ENCODE measurements around the gene CGB5. TPM values are rescaled to one million over a fixed set of nuclear protein-coding genes. Genes with fewer than 3 reads are reported as not detected.
"Not testable (repeated sequence)": the region's sequence is repeated elsewhere in the genome, so short reads cannot be mapped to it uniquely, and the experiment has no call there.

CGB5 gene
- total RNA-seq, 2 donors from 2014 or later, result not detected

- no peak for DNase-seq (ENCODE audit: low spot score)
- no peak within 1 kb of the TSS for H3K27ac Mint-ChIP-seq
- peaks cover 17 to 28% of the 10 kb centered on the region in 2 donors for H3K4me1 Mint-ChIP-seq (ENCODE audit: low read depth in 2 of 2)
- peaks cover 0 to 6% of the 10 kb centered on the region in 2 donors for H3K27me3 Mint-ChIP-seq
- ATAC-seq, result no peak
- no peaks in the 10 kb centered on the region for H3K36me3 Mint-ChIP-seq
- no peaks in the 10 kb centered on the region for H3K9me3 Mint-ChIP-seq
- peak within 1 kb of the TSS; percentile 89 for H3K4me3 Mint-ChIP-seq
These were observed 26.5 kb upstream of the CGB5 start, which contains the start of gene LHB for GRCh38 chr19:49017041-49017665. Gene LHB, minus strand, starts transcription at chr19:49017091. Its CDS starts 10 bp downstream, at chr19:49017081.

- Mint-ChIP-seq H3K4me3 (peak overlapping the region; percentile 89), H3K9me3 (no peaks in the 10 kb centered on the region), H3K27ac (no peak overlapping the region), H3K36me3 (no peaks in the 10 kb centered on the region), H3K27me3 (peaks cover 0 to 6% of the 10 kb centered on the region in 2 donors), H3K4me1 (ENCODE audit: low read depth in 2 of 2) (peaks cover 17 to 28% of the 10 kb centered on the region in 2 donors)
- peak; percentile 74 for DNase-seq (ENCODE audit: low spot score)
- peak; percentile 78 to 81 for ATAC-seq
These were observed 25.8 kb upstream of the CGB5 start for GRCh38 chr19:49017666-49018351.

GRCh38 chr19:49018388-49019241 is 25.0 kb upstream of the CGB5 start:
- peak in 1 of 2 donors; percentile 25 for ATAC-seq
- H3K36me3 Mint-ChIP-seq; H3K9me3 Mint-ChIP-seq; DNase-seq (ENCODE audit: low spot score); H3K27me3 Mint-ChIP-seq: not testable (repeated sequence)
- H3K4me1 Mint-ChIP-seq (ENCODE audit: low read depth in 2 of 2), result peaks cover 17 to 28% of the 10 kb centered on the region in 2 donors
- peak overlapping the region; percentile 89 for H3K4me3 Mint-ChIP-seq
- peak overlapping the region; percentile 47 to 74 for H3K27ac Mint-ChIP-seq

GRCh38 chr19:49019242-49019932 is 24.3 kb upstream of the CGB5 start:
- Mint-ChIP-seq H3K9me3 (no peaks in the 10 kb centered on the region), H3K4me1 (ENCODE audit: low read depth in 2 of 2) (peaks cover 17 to 28% of the 10 kb centered on the region in 2 donors), H3K4me3 (peak overlapping the region; percentile 89), H3K36me3 (no peaks in the 10 kb centered on the region), H3K27ac (peak overlapping the region; percentile 47 to 74), H3K27me3 (peaks cover 0 to 6% of the 10 kb centered on the region in 2 donors)
- DNase-seq (ENCODE audit: low spot score) (no peak), ATAC-seq (peak; percentile 50 to 70)

- Mint-ChIP-seq H3K27me3 (peaks cover 0 to 6% of the 10 kb centered on the region in 2 donors), H3K4me1 (ENCODE audit: low read depth in 2 of 2) (peaks cover 17 to 28% of the 10 kb centered on the region in 2 donors), H3K9me3 (no peaks in the 10 kb centered on the region), H3K27ac (no peak overlapping the region), H3K36me3 (no peaks in the 10 kb centered on the region), H3K4me3 (peak overlapping the region; percentile 89)
- DNase-seq (ENCODE audit: low spot score), result no peak
- ATAC-seq, result no peak
These were observed 23.3 kb upstream of the CGB5 start for GRCh38 chr19:49020342-49020741.

GRCh38 chr19:49020931-49021895 is 22.4 kb upstream of the CGB5 start:
- Mint-ChIP-seq H3K4me1 (ENCODE audit: low read depth in 2 of 2) (peaks cover 17 to 24% of the 10 kb centered on the region in 2 donors), H3K4me3 (peak overlapping the region; percentile 7), H3K27me3 (peaks cover 0 to 6% of the 10 kb centered on the region in 2 donors), H3K9me3 (no peaks in the 10 kb centered on the region), H3K27ac (no peak overlapping the region), H3K36me3 (no peaks in the 10 kb centered on the region)
- ATAC-seq (peak; percentile 48 to 59), DNase-seq (ENCODE audit: low spot score) (no peak)

GRCh38 chr19:49022116-49022515 is 21.5 kb upstream of the CGB5 start:
- Mint-ChIP-seq H3K27ac (no peak overlapping the region), H3K36me3 (no peaks in the 10 kb centered on the region), H3K9me3 (no peaks in the 10 kb centered on the region), H3K27me3 (peaks cover 0 to 6% of the 10 kb centered on the region in 2 donors), H3K4me3 (no peak overlapping the region), H3K4me1 (ENCODE audit: low read depth in 2 of 2) (peaks cover 17 to 22% of the 10 kb centered on the region in 2 donors)
- DNase-seq (ENCODE audit: low spot score) (no peak), ATAC-seq (no peak)

- not testable (repeated sequence) for H3K27ac Mint-ChIP-seq; H3K36me3 Mint-ChIP-seq; H3K9me3 Mint-ChIP-seq; DNase-seq (ENCODE audit: low spot score); H3K4me3 Mint-ChIP-seq; H3K27me3 Mint-ChIP-seq; ATAC-seq
- peaks cover 12 to 13% of the 10 kb centered on the region in 2 donors for H3K4me1 Mint-ChIP-seq (ENCODE audit: low read depth in 2 of 2)
These were observed 19.4 kb upstream of the CGB5 start, which contains the start of gene CGB3 for GRCh38 chr19:49024233-49024632. Gene CGB3, minus strand, starts transcription at chr19:49024333. Its CDS starts 362 bp downstream, at chr19:49023971.

GRCh38 chr19:49025088-49025487 is 18.6 kb upstream of the CGB5 start:
- not testable (repeated sequence) for ATAC-seq; H3K27ac Mint-ChIP-seq; H3K27me3 Mint-ChIP-seq; H3K4me1 Mint-ChIP-seq (ENCODE audit: low read depth in 2 of 2); H3K9me3 Mint-ChIP-seq; H3K4me3 Mint-ChIP-seq; H3K36me3 Mint-ChIP-seq; DNase-seq (ENCODE audit: low spot score)

GRCh38 chr19:49025599-49025998 is 18.0 kb upstream of the CGB5 start:
- not testable (repeated sequence) for ATAC-seq; H3K9me3 Mint-ChIP-seq; DNase-seq (ENCODE audit: low spot score); H3K4me3 Mint-ChIP-seq; H3K36me3 Mint-ChIP-seq; H3K4me1 Mint-ChIP-seq (ENCODE audit: low read depth in 2 of 2); H3K27ac Mint-ChIP-seq; H3K27me3 Mint-ChIP-seq

GRCh38 chr19:49028686-49029085 is 15.0 kb upstream of the CGB5 start:
- not testable (repeated sequence) for ATAC-seq; DNase-seq (ENCODE audit: low spot score); H3K27ac Mint-ChIP-seq; H3K27me3 Mint-ChIP-seq; H3K9me3 Mint-ChIP-seq; H3K4me1 Mint-ChIP-seq (ENCODE audit: low read depth in 2 of 2); H3K4me3 Mint-ChIP-seq; H3K36me3 Mint-ChIP-seq

GRCh38 chr19:49029749-49030148 is 13.9 kb upstream of the CGB5 start:
- not testable (repeated sequence) for ATAC-seq; H3K27me3 Mint-ChIP-seq; H3K36me3 Mint-ChIP-seq; H3K4me3 Mint-ChIP-seq; H3K4me1 Mint-ChIP-seq (ENCODE audit: low read depth in 2 of 2); H3K27ac Mint-ChIP-seq; DNase-seq (ENCODE audit: low spot score); H3K9me3 Mint-ChIP-seq
